ENCODE results near the gene KRTAP5-5. TPM values are rescaled to one million over a fixed set of nuclear protein-coding genes. Genes with fewer than 3 reads are reported as not detected.
"Not testable (repeated sequence)": the region's sequence is repeated elsewhere in the genome, so short reads cannot be mapped to it uniquely, and the experiment has no call there.

The KRTAP5-5 gene
- total and polyA plus RNA-seq, 8 donors = not detected

- TF ChIP-seq CTCF (IDR thresholded peaks at IDR 0.05) (no peak), EP300 (IDR thresholded peaks at IDR 0.05) (no peak), POLR2A (IDR thresholded peaks at IDR 0.05) (no peak), POLR2AphosphoS5 (IDR thresholded peaks at IDR 0.05) (no peak)
- no peak overlapping the region for H3K27ac ChIP-seq
- H3K4me3 ChIP-seq = no peak overlapping the region
- peaks cover 3 to 9% (median 4%) of the 10 kb centered on the region in 4 donors for H3K4me1 ChIP-seq
- peak in 1 of 2 donors; percentile 14 for DNase-seq
- peaks cover 0 to 56% (median 18%) of the 10 kb centered on the region in 3 donors for H3K27me3 ChIP-seq
- no peaks in the 10 kb centered on the region for H3K36me3 ChIP-seq
- H3K9me3 ChIP-seq = no peaks in the 10 kb centered on the region
- 72 to 89% (median 82%) methylated on average over 9 of the region's 9 CpGs for WGBS, 5 donors
- intact Hi-C loops (cut with DNase I; ENCODE audit: low total_unique reads) = loop anchor here (10.0 kb wide), 1 partner anchor 499 kb away; no protein-coding TSS in a partner anchor
These were observed 26.5 kb downstream of the KRTAP5-5 start for GRCh38 chr11:1656061-1656441.

DNA sequence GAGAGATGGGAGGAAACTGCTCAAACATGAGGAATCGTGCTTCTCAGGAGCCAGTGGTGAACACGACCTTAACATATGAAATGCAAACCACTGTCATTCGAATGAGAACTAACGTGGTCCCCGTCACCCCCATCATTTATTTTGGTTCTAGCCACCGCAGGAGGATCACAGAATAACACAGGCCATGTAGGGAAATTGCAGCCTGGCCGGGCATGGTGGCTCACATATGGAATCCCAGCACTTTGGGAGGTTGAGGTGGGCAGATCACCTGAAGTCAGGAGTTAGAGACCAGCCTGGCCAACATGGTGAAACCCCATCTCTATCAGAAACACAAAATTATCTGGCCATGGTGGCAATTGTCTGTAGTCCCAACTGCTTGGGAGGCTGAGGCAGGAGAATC, 27.1 kb downstream of the KRTAP5-5 start:
- no peak for DNase-seq
- WGBS, 5 donors = 76 to 86% (median 80%) methylated on average over 6 to 7 of the region's 7 CpGs
- Histone ChIP-seq H3K4me1 (peaks cover 3 to 9% (median 4%) of the 10 kb centered on the region in 4 donors), H3K27me3 (peaks cover 0 to 56% (median 18%) of the 10 kb centered on the region in 3 donors), H3K27ac (no peak overlapping the region), H3K4me3 (no peak overlapping the region), H3K9me3 (no peaks in the 10 kb centered on the region), H3K36me3 (no peaks in the 10 kb centered on the region)
- no peak for TF ChIP-seq EP300 (IDR thresholded peaks at IDR 0.05)
- no peak for TF ChIP-seq POLR2AphosphoS5 (IDR thresholded peaks at IDR 0.05)
- TF ChIP-seq POLR2A (IDR thresholded peaks at IDR 0.05) = no peak
- no peak for TF ChIP-seq CTCF (IDR thresholded peaks at IDR 0.05)
- intact Hi-C loops (cut with DNase I; ENCODE audit: low total_unique reads) = loop anchor here (10.0 kb wide), 1 partner anchor 498 kb away; no protein-coding TSS in a partner anchor

DNA sequence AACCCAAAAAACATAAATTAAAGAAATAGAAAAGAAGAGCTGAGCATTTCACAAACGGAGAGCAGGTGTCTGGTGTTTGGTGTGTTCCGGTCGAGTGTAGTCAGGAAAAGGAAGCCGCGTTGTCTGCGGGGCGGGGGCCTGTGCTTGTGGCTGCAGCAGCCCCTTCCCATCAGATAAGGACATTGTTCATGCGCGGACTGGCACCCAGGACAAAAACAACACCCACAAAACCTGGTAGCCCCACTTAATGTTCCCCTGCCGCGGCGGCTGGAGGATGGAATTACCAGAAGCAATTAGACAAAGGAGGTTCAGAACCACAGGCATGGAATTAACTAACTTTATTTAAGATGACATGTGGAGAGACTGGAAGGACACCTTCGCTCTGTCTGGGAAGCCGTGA, 29.9 kb downstream of the KRTAP5-5 start:
- DNase-seq = no peak
- Histone ChIP-seq H3K4me1 (peaks cover 0 to 4% (median 0%) of the 10 kb centered on the region in 4 donors), H3K4me3 (no peak overlapping the region), H3K27me3 (peaks cover 0 to 44% (median 14%) of the 10 kb centered on the region in 3 donors), H3K27ac (no peak overlapping the region), H3K36me3 (no peaks in the 10 kb centered on the region), H3K9me3 (no peaks in the 10 kb centered on the region)
- intact Hi-C loops (cut with DNase I; ENCODE audit: low total_unique reads) = loop anchor here (10.0 kb wide), 1 partner anchor 495 kb away; no protein-coding TSS in a partner anchor
- WGBS, 5 donors = 59 to 74% (median 61%) methylated on average over 14 of the region's 14 CpGs
- TF ChIP-seq CTCF (IDR thresholded peaks at IDR 0.05) = no peak

DNA sequence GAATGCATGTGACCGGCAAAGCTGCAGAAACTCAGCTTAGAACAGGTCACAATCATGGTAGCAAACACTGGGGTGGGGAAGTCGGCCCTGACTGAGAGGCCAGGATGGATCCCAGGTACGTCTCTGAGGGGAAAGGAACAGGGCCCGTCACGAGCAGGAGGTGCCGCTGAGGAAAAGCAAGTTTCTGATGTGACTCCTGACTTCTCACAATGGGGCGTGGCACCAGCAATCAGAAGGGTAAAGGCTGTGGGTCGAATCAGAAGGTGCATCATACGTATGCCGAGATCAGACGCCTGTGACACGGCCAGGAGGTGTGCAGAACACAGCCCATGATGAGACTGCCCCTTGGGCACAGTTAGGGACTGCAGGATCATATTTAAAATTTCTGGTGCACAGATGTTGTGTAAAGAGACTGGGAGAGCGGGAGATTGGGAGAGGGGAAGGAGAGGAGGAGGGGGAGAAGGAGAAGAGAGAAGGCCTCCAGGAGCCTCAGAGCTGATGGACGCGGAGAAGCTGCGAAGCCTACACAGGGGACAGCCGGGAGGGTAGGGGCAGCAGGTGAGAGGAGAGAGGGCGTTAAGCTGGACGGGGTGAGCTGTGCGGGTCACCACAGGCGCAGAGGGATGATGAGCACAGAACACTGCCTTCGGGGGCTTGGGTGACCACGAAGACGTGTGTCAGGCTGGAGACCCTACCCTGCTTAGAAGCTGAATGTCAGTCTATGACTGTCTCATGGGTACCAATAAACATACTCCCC, 30.7 kb downstream of the KRTAP5-5 start:
- TF ChIP-seq EP300 (IDR thresholded peaks at IDR 0.05) = no peak
- no peak for TF ChIP-seq POLR2A (IDR thresholded peaks at IDR 0.05)
- no peak for TF ChIP-seq POLR2AphosphoS5 (IDR thresholded peaks at IDR 0.05)
- TF ChIP-seq CTCF (IDR thresholded peaks at IDR 0.05) = no peak
- peaks cover 0 to 36% (median 12%) of the 10 kb centered on the region in 3 donors for H3K27me3 ChIP-seq
- intact Hi-C loops (cut with DNase I; ENCODE audit: low total_unique reads) = no loop called here
- H3K27ac ChIP-seq = no peak overlapping the region
- H3K4me3 ChIP-seq = no peak overlapping the region
- DNase-seq = peak in 1 of 2 donors; percentile 4
- 70 to 81% (median 73%) methylated on average over 23 to 24 of the region's 24 CpGs for WGBS, 5 donors
- no peaks in the 10 kb centered on the region for H3K4me1 ChIP-seq
- no peaks in the 10 kb centered on the region for H3K36me3 ChIP-seq
- no peaks in the 10 kb centered on the region for H3K9me3 ChIP-seq

DNA sequence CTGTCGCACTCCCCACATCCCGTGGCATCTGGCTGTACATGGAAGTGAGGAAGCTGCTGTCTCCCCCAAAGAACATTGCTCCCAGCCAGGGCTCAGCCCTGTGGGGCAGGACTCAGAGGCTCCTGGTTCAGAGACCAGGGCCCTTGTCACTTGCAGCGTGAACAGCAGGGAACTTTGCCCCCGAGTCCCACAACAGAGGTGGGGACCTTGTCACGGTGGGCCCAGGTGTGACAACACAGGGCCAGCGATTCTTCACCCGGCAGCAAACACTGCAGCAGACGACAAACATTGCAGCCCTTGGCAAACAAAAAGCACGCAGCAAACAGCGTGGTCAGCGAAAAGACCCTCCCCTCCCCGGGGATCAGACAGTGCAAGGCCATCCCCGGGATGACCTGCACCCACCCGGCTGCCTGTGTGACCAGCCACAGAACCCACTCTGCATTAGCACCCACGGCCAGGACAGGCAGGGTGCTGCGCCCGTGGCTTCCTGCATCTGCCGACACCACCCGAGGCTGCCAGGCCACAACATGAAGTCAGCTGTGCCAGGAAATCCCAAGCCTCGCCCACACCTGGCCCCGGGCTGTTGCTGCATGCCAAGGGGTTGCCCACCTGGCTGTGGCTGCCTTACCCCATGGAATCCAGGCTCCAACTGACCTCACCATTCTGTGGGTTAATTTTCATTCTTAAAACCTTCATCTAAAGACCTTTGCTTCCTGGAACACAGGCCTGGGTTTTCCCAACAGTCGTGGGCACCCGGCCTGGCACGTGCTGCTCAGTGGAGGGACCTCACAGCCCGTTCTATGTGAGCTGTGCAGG, 32.1 kb downstream of the KRTAP5-5 start:
- peaks cover 0 to 22% (median under 1%) of the 10 kb centered on the region in 3 donors for H3K27me3 ChIP-seq
- H3K36me3 ChIP-seq; H3K27ac ChIP-seq; intact Hi-C loops (cut with DNase I; ENCODE audit: low total_unique reads); H3K9me3 ChIP-seq; H3K4me1 ChIP-seq; H3K4me3 ChIP-seq: not testable (repeated sequence)
- WGBS, 5 donors = 26 to 72% (median 27%) methylated on average over 6 to 20 of the region's 25 CpGs
- peak in 1 of 2 donors; percentile 25 for DNase-seq

DNA sequence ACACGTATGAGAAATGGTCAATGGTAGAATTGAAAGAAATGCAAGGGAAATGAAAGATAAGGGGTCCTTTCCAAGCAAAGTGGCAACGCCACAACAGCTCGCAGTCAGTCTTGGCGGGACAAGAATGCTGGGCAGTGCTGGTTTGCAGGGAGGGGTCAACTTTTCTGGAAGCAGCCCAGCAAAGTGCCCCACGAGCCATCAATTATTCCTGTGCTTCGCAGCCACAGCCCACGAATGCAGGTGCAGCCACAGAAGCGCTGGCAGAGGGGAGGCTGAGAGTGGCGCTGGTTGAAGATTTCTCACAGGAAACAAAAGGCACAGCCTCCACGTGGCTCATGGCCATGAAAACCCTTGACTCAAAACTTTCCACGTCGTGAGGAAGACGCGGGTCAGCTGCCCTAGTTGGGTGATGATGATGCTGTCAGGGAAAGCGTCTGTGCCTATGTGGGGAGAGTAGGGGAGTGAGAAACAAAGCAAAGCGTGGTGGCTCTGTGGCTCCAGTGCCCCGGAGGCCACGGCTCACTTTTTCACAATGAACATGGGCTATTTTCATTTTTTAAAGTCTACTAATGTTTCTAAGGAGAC, 33.2 kb downstream of the KRTAP5-5 start:
- H3K27ac ChIP-seq; H3K4me3 ChIP-seq; DNase-seq; H3K9me3 ChIP-seq; H3K36me3 ChIP-seq; intact Hi-C loops (cut with DNase I; ENCODE audit: low total_unique reads); H3K4me1 ChIP-seq: not testable (repeated sequence)
- peaks cover 0 to 28% (median 0%) of the 10 kb centered on the region in 3 donors for H3K27me3 ChIP-seq
- 64 to 81% (median 72%) methylated on average over 16 to 18 of the region's 18 CpGs for WGBS, 5 donors
